GM18508 (cell line): Measurements from ENCODE around the gene TBC1D9B.
"Not testable (repeated sequence)": the region's sequence is repeated elsewhere in the genome, so short reads cannot be mapped to it uniquely, and the experiment has no call there.

Experiments
- ATAC-seq: cut with Tn5 transposase; IDR thresholded peaks from one replicate; pipeline ENCODE4 v1.9.1; 2021; ENCODE audit warnings: moderate number of reproducible peaks; ENCODE audit not compliant: insufficient read depth, unreplicated experiment

The TBC1D9B gene

GRCh38 chr5:179841621-179842020 is 66.1 kb downstream of the TBC1D9B start:
- ATAC-seq: no peak

- no peak for ATAC-seq
These were observed 66.9 kb downstream of the TBC1D9B start for GRCh38 chr5:179840766-179841165.

GRCh38 chr5:179840321-179840720 is 67.4 kb downstream of the TBC1D9B start:
- no peak for ATAC-seq

GRCh38 chr5:179839328-179840256 is 68.1 kb downstream of the TBC1D9B start:
- no peak for ATAC-seq

GRCh38 chr5:179837076-179838011 is 70.4 kb downstream of the TBC1D9B start:
- no peak for ATAC-seq

GRCh38 chr5:179836225-179837019 is 71.3 kb downstream of the TBC1D9B start:
- no peak for ATAC-seq

- not testable (repeated sequence) for ATAC-seq
These were observed 72.8 kb downstream of the TBC1D9B start for GRCh38 chr5:179834871-179835270.

GRCh38 chr5:179834120-179834519 is 73.6 kb downstream of the TBC1D9B start:
- no peak for ATAC-seq

GRCh38 chr5:179833709-179834070 is 74.0 kb downstream of the TBC1D9B start:
- ATAC-seq: no peak

GRCh38 chr5:179833056-179833708 is 74.5 kb downstream of the TBC1D9B start:
- no peak for ATAC-seq

- ATAC-seq: no peak
These were observed 75.5 kb downstream of the TBC1D9B start for GRCh38 chr5:179832039-179832745.

- ATAC-seq: no peak
These were observed 76.8 kb downstream of the TBC1D9B start for GRCh38 chr5:179830818-179831468.

GRCh38 chr5:179829732-179830435 is 77.8 kb downstream of the TBC1D9B start:
- no peak for ATAC-seq

- no peak for ATAC-seq
These were observed 78.8 kb downstream of the TBC1D9B start for GRCh38 chr5:179828756-179829421.

GRCh38 chr5:179827680-179828079 is 80.0 kb downstream of the TBC1D9B start:
- no peak for ATAC-seq

GRCh38 chr5:179825655-179826182 is 82.0 kb downstream of the TBC1D9B start:
- ATAC-seq: no peak

GRCh38 chr5:179824745-179825112 is 83.0 kb downstream of the TBC1D9B start:
- ATAC-seq: no peak
